Measurements from ENCODE around the gene NKAPL. TPM values are rescaled to one million over a fixed set of nuclear protein-coding genes. Genes with fewer than 3 reads are reported as not detected.
"Not testable (repeated sequence)": the region's sequence is repeated elsewhere in the genome, so short reads cannot be mapped to it uniquely, and the experiment has no call there.

Gene NKAPL
- polyA plus RNA-seq, 4 donors: 2.1 to 3.4 (median 2.6) TPM

DNA sequence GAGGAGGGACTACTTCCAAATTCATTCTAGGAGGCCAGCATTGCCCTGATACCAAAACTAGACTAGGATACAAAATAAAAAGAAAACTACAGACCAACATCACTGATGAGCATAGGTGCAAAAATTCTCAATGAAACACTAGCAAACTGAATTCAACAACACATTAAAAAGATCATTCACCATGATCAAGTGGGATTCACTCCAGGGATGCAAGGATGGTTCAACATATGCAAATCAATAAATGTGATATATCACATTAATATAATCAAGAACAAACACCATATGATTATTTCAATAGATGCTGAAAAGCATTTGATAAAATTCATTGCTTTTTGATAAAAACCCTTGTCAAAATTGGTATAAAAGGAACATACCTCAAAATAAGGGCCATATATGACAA lies 32.5 kb downstream of the NKAPL start:
- no peak for DNase-seq (ENCODE audit: low read depth in 4 of 4, low spot score in 2 of 4)

DNA sequence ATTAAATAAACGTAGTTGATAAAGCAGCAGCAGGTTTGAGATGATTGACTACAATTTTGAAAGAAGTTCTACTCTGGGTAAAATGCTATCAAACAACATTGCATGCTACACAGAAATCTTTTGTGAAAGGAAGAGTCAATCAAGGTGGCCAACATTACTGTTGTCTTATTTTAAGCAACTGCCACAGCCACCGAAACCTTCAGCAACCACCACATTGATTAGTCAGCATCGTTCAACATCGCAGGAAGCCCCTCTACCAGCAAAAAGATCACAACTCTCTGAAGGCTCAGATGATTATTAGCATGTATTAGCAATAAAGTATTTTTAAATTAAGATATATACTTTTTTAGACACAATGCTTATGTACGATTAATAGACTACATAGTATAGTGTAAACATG lies 36.2 kb downstream of the NKAPL start:
- no peak for DNase-seq (ENCODE audit: low read depth in 4 of 4, low spot score in 2 of 4)

DNA sequence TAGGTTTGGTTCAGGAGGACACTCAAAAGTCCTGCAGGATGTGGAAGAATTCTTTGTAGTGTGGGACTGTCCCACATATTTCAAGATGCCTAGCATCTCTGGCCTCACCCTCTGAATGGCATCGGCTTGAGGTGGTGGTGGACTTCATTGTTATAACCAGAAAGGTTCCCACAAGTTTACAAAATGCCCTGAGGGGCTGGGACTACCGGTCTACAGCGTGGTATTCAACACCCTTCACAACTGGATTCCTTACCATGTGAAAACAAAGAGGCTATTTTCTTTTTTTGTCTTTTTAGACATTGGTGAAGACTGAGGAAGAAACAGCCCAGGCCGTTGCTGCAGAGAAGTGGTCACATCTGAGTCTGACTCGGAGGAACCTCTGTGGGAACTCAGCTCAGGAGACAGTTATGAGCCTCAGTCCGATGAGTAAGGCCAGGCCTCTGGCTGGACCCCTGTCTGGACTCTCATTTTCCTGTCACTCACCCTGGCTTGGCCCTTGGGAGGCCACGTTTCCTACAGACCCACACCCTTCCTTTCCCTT lies 37.5 kb downstream of the NKAPL start:
- no peak for DNase-seq (ENCODE audit: low read depth in 4 of 4, low spot score in 2 of 4)

DNA sequence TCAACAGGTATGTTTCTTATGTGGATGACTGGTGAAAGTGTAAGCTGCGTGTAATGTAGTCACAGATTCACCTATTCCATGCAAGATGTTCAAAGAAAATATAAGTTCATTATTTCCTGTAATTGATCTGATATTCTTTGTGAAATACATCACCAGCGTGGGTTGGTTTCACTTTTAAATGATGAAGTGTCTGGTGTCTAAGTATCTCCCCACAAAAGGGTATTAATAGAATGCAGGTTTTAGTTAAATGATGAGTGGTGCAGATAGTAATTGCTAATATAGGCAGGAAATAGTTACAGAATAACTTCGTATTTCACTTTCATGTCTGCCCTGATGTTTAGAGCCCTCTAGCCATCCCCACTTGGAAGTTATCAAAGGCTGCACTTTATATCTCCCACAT lies 44.5 kb downstream of the NKAPL start:
- DNase-seq (ENCODE audit: low read depth in 4 of 4, low spot score in 2 of 4): no peak

DNA sequence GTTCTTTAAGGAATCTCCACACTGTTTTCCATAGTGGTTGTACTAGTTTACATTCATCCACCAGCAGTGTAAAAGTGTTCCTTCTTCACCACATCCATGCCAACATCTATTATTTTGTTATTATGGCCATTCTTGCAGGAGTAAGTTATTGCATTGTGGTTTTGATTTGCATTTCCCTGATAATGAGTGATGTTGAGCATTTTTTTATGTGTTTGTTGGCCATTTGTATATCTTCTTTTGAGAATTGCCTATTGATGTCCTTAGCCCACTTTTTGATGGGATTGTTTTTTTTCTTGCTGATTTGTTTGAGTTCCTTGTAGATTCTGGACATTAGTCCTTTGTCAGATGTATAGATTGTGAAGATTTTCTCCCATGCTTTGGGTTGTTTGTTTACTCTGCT lies 47.3 kb downstream of the NKAPL start:
- DNase-seq (ENCODE audit: low read depth in 4 of 4, low spot score in 2 of 4): not testable (repeated sequence)

Other genes with a start within 250 kb of the NKAPL start
- 1 to 10 TPM; 3.0 to 5.0 (median 4.1) TPM for gene ZNF165, start 178.7 kb upstream of the NKAPL start, polyA plus RNA-seq (ENCODE audit: insufficient read length in 4 of 4)
- 10 to 100 TPM; 10.5 to 11.7 (median 11.3) TPM for gene ZSCAN16, start 134.7 kb upstream of the NKAPL start, polyA plus RNA-seq (ENCODE audit: insufficient read length in 4 of 4)
- 10 to 100 TPM; 32.0 to 47.3 (median 41.8) TPM for gene ZKSCAN8, start 117.4 kb upstream of the NKAPL start, polyA plus RNA-seq (ENCODE audit: insufficient read length in 4 of 4)
- 10 to 100 TPM; 21.9 to 40.5 (median 33.3) TPM for gene ZSCAN9, start 34.0 kb upstream of the NKAPL start, polyA plus RNA-seq (ENCODE audit: insufficient read length in 4 of 4)
- gene ZKSCAN4, start 7.0 kb upstream of the NKAPL start, polyA plus RNA-seq (ENCODE audit: insufficient read length in 4 of 4): 10 to 100 TPM; 12.1 to 12.9 (median 12.3) TPM
- 10 to 100 TPM; 26.2 to 43.2 (median 35.8) TPM for gene ZSCAN26, start 7.8 kb downstream of the NKAPL start, polyA plus RNA-seq (ENCODE audit: insufficient read length in 4 of 4)
- gene PGBD1, start 22.3 kb downstream of the NKAPL start, polyA plus RNA-seq (ENCODE audit: insufficient read length in 4 of 4): 10 to 100 TPM in 2 of 4 donors, 1 to 10 TPM in 2; 9.0 to 12.7 (median 10.7) TPM
- gene ZSCAN31, start 76.9 kb downstream of the NKAPL start, polyA plus RNA-seq (ENCODE audit: insufficient read length in 4 of 4): 10 to 100 TPM in 2 of 4 donors, 1 to 10 TPM in 2; 8.1 to 11.5 (median 10.3) TPM
- 10 to 100 TPM in 2 of 4 donors, 1 to 10 TPM in 2; 6.9 to 14.6 (median 11.0) TPM for gene ZKSCAN3, start 90.7 kb downstream of the NKAPL start, polyA plus RNA-seq (ENCODE audit: insufficient read length in 4 of 4)
- 10 to 100 TPM; 12.4 to 17.1 (median 15.6) TPM for gene ZSCAN12, start 140.4 kb downstream of the NKAPL start, polyA plus RNA-seq (ENCODE audit: insufficient read length in 4 of 4)
- 10 to 100 TPM; 15.1 to 17.9 (median 16.6) TPM for gene ZSCAN23, start 184.2 kb downstream of the NKAPL start, polyA plus RNA-seq (ENCODE audit: insufficient read length in 4 of 4)

Measured in left renal cortex interstitium (tissue), 4 donors.